HG03060 (cell line): Measurements from ENCODE around the gene BTRC.

Experiments used
- ATAC-seq: cut with Tn5 transposase; IDR thresholded peaks from one replicate; pipeline ENCODE4 v1.9.1; 2021; ENCODE audit warnings: low read depth, moderate number of reproducible peaks; ENCODE audit not compliant: unreplicated experiment

The BTRC gene

DNA sequence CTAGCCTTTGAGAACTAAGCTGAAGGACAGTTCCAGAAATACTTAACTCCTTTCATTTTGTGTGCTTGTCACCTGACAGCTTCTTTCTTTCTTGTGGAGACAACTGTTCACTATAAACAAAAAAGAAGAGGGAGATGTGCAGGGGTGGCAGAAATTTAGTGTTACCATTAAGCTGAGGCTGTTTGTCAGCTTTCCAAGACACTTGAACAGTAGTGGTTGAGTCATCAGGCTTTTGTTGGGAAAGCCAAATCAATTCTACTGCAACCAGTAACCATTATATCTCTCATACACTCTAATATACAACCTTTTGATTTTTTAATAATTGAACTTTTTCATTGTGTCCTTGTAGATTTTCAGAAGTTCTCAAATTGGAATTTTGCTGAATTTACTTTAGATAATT lies 158.8 kb downstream of the BTRC start:
- no peak for ATAC-seq

DNA sequence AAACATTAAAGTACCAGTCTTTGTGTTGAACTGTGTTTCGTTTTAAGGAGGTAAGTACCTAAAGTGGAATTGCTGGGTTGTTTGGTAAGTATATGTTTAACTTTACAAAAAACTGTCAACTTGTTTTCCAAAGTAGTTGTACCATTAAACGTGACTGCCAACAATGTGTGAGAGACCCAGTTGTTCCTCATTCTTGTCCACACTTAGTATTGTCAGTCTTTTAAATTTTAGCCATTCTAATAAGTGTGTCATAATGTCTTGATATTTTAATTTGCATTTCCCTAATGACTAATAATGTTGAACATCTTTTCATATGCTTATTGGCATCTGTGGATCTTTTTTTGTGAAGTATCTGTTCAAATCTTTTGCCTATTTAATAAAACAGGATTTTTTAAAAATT lies 159.8 kb downstream of the BTRC start:
- no peak for ATAC-seq

DNA sequence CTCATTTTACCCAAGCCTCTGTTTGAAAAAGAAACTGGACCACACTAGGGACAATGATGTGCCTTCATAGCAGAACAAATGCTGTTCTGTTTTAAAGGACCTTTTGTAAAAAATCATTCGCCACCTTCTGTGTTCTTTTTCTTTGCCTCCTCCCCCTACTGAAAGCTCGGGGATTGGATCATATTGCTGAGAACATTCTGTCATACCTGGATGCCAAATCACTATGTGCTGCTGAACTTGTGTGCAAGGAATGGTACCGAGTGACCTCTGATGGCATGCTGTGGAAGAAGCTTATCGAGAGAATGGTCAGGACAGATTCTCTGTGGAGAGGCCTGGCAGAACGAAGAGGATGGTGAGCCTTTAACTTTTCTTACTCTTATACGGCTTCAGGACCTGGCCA lies 171.9 kb downstream of the BTRC start:
- no peak for ATAC-seq

DNA sequence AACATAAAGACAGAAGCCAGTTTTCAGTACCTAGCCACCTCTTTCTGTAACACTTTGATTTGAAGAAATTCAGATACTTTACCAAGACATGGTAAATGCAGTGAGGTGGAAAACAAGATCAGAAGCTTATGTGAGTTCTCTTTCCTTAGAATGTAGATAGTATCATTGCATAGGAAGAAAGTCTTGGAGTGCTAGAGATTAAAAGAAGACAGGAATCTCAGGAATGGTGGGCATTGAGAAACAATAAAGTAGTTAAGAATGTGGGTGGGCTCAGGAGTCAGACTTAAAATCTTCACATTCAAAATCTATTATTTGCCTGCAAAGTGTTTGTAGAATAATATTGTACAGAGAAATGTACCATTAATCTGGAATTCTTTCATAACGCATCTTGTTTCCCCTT lies 175.2 kb downstream of the BTRC start:
- ATAC-seq = no peak

DNA sequence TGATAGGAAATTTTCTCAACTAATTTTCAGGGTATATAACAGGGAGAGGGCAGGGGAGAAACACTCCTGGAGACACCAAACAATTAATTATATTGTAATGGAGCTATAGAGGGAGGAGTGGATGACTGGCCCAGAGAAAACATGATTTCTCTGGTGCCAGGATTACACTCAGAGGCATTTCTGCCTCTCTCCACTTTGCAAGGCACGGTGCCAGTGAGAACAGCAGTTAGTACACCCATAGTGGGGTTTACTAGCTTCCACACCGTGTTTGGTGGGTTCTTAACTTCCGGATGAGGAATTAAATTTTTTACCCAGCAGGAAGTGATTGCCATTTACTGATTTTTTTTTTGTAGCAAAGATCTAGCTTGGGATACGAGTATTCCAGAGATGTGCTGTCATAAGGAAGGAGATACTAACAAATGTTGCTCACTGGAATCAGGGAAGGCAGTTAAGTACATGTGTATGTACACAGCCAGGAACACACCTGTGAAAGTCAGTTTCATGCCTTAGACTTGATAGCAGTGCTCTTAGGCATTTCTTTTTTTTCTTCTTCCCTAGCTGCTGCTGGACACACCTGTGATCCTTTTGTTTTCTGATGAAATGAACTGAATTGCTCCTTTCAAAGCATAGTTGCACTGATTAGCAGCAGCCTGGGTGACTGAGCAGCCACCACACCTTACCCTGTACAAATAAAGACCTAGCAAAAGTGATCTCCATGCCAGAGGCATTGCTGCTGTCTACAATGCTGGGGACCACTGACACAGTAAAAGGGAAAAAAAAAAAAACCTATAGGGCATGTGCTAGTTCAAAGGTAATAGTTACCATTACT lies 176.0 kb downstream of the BTRC start:
- ATAC-seq = no peak

DNA sequence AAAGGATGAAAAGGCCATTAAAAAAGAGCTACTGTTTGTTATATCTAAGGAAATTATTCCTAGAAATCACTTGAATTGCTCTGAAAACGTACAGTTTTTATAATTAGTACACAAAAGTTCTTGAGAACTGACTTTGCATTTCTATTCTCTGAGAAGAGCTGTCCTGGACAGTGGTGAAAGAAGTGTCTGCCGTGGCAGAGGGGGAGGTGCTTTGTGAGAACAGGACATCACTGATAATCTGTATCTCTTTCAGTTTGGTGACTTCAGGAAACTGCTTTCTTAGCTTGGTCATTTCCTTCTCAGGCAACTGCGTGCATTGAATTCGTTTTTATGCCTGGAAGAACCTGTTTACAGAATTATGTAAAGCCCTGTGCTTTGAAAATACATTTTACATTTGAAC lies 182.0 kb downstream of the BTRC start:
- ATAC-seq = no peak

DNA sequence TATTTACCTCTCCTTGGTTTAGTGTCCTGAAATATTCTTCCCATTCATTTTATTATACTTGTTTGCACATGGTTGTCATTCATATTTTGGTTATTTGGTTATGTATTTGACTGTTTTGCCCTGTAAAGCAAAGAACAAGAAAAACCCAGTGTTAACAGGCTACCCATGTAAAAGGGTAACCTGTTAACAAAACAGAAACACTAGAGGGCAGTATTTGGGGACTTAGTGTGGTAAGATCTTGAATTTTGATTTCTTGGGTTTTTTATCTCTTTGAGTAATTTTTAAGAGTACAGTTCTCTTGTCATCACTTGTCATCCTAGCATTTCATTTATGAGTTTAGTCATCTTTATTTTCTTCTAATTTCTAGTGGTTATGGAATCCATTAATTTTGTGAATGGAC lies 182.8 kb downstream of the BTRC start:
- no peak for ATAC-seq

DNA sequence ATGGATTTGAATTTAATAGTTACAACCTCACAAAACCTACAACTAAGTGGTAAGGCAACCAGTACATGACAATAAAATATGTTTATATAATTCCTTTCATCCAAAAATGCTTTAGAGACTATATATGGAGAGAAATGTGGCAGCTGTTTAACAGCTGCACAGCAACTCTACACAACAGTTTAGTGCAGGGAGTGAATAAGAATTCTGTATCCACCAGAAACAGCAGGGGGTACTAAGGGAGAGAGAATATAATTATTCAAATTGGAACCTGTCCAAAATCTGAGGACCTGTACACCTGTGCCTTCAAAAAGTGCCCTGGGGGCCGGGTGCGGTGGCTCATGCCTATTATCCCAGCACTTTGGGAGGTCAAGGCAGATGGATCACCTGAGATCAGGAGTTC lies 184.5 kb downstream of the BTRC start:
- ATAC-seq = no peak

DNA sequence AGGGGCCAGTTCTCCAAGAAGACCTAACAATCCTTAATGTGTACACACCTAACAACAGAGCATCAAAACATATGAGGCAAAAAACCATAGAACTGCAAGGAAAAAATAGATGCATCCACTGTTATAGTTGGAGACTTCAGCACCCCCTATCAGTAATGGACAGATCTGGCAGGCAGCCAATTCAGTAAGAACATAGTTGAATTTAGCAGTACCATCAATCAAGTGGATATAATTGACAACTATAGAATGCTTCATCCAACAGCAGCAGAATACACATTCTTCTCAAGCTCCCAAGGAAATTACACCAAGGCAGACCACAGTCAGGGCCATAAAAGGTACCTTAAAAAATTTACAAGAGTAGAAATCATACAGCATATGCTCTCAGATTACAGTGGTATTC lies 191.9 kb downstream of the BTRC start:
- no peak for ATAC-seq

DNA sequence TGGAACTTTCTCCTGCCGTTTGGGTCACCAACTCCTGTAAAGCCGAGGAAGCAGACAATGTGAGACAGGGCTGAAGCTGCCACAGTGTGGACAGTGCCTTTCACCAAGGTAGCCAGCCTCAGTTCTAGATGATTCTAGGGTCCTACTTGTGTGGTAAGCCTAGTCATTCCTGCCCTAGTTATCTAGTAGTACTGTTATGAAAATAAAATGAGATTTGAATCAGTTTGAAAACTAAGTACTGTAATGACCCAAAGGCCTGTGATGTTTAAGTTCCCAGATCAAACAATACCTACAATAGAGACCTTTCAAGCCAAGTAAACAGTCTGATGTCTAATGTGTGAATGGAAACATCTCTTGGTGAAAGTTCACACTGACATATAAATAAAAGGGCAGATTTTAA lies 197.0 kb downstream of the BTRC start:
- ATAC-seq = no peak

DNA sequence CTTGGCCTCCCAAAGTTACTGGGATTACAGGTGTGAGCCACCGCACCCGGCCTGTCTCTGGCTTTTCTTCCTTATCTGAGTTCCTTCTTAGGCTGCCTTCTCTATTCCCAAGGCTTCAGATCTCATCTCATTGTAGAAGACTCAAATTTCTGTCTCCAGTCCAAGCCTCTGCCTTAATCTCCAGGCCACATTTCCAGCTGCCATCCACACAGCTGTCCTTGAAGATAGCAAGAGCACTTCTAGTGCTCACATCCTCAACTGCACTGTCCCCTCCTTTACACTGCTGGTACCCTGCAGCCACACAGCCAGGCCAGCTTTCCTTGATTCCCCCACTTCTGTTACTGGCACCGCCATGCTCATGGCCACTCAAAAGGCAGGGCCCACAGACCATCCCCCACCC lies 198.5 kb downstream of the BTRC start:
- ATAC-seq = no peak

DNA sequence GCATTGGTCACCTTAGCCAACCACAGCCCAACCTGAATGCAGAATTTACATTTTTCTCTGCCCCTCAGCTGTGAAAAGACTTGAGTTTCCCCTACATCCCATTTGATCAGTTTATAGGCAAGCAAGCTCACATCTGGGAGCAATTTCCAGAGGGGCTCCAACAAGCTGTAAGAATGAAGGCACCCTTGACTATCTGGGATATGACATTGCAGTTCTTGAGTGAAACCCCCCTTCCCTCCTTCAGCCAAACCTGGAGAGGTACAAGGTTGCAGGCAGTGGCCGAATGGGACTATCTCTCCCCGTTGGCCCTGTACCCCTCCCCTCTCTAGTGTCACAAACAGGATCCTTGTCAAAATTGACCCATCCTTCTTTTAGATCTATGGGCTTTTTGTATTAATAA lies 203.6 kb downstream of the BTRC start:
- ATAC-seq = no peak

DNA sequence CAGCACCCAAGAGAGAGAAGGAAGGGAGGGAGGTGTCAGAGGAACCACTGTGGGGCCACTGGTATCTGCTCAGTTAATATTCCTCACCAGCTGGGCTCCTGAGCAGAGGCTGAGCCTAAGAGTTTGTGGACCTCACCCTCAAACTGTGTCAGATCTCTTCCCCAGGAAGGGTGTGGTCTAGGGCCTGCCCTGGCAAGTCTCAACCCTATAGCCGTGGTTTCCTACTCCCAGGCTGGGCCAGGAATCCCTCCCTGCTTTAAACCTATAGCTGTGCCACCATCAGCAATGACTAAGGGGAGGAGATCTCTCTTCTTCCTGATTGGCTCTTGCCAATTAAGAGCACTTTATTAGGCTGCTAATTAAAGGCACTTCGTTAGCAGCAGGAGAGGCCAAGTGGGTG lies 204.2 kb downstream of the BTRC start:
- no peak for ATAC-seq

DNA sequence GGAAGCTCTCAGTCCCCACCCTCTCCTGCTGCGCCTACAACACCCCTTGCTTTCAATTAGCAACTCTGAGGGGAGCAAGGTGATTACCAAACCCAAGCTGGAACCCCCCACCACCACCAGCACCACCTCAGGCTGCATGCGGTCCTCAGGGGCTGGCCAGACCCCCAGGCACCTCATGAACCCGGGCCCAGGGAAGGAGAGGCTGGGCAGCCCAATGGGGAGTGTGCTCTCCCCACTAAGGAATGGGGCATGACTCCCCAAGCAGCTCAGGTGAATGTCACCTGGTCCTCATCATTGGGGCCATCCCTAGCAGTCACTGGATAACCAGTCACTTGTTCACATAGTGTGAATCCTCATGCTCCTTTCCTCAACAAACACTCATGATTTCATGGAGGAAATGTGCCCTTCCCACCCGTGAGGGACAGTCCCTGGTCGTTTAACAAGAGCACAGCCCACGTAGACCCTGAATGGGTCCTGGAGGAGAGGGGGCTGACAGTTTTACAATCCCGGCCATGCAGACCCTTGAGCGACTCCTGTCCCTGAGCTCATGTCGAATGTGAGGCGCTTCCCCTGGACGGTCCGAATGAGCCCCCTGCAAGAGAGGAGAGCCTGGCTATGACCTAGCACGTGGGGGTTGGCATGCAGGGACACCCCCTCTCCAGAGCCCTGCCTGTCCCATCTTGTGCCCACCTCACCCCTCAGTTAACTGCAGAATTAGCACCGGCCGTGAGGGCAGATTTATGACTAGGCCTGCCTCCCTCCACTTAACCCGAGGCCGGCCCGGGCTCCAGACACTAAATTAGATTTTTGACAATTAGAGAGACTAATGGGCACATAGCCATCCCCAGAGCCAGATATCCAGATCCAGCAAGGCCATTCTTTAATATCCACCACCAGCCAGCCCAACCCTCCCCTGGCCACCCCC lies 205.0 kb downstream of the BTRC start:
- ATAC-seq = no peak

DNA sequence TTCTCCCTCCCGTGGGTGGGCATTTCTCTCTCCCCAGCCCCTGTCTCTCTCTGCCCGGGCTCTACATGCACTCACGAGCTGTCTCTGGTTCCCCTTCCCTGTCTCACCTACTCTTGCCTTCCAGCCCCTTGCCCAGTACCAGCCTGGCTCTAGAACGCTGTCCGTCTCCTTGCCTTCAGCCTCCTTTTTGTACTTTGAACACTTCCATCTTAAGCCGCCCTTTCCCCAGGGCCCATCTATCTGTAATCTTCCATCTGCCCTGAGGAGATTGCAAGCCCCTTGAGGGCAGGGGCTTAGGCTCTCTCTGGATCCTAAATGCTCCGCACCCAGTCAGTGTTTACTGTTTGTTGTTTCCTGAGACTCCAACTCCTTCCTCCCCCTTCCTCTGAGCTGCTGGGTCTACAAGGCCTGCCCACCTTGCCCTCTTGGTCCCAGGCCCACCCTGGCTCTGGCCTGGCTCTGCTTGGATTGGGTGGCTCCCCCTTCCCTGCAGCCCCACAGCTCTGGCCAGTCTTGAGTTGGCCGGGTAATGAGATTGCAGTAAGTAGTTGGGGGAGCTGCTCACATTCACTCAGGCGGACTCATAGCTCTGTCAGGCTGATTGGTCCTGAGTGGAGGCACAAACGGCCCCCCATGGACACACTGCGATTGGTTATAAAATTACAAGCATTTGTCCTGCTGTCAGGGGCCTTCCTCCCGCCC lies 205.8 kb downstream of the BTRC start:
- no peak for ATAC-seq

DNA sequence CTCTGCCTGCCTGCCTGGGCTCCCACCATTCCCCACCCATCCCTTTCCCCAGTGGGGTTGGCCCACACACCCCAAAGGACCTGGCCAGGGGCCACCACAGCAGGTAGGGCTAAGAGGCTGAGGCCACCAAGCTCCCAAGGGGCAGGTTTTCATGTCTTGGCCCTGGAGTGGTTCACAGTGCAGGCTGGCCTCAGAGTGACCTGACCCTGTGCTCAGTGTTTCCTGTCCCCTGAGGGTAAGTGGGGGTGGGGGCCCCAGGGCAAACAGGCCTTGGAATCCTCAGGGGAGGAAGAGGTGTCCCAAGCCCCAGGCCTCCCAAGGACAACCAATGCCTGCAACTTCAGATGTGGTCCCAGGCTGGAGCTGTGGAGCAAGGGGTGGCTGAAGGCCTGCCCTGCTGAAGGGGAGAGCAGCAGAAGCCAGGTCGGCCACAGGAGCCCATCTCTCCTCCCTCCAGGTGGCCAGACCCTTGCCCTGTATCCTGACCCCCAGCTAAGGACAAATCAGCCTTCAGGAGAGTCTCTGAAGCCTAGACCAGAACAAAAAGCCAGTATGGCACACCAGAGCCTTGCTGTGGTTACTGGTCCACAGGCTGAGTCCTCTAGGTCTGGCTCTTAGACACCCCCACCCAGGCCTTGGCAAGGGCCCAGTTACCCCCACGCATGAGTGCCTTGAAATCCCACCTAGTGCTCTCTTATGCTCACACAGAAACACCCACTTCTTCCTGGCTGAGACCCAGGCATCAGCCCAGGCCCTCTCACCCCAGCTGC lies 206.5 kb downstream of the BTRC start:
- no peak for ATAC-seq

DNA sequence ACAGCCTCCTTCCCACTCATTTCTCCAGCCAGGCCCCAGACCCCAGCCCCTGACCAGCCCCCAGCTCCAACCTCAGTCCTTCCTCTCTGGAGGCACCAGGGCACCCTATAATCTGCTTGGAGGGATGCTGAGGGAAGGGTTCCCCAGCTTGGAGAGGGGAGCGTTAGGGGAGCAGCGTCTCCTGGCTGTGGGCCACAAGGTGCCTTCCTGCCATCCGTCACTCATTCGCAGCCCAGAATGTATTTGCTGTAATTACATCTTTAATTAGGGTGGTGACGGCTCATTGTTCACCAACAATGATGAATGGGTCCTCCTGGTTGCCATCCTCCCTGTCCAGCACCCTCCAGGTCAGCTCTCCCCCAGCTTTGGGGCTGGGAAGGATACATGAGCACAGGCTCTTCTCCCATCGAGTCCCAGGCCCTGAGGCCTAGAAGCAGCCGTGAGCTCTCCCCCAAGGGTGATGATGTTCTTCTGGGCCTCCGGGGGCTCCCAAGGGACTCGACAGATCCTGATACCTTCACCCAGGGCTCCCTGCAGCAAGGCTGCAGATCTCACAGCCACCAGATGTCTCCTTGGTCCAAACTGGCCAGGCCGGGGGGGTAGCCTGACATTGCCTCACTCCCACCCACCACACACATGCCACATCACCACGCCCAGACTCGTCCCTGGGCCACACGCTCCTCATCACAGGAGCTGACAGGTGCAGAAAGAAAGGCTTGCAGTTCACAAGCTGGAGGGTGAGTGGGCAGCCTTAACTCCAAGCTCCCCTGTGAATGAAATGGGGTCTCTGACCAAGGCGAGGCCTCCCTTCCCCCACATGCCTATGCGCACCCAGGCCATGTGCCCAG lies 207.3 kb downstream of the BTRC start:
- no peak for ATAC-seq

DNA sequence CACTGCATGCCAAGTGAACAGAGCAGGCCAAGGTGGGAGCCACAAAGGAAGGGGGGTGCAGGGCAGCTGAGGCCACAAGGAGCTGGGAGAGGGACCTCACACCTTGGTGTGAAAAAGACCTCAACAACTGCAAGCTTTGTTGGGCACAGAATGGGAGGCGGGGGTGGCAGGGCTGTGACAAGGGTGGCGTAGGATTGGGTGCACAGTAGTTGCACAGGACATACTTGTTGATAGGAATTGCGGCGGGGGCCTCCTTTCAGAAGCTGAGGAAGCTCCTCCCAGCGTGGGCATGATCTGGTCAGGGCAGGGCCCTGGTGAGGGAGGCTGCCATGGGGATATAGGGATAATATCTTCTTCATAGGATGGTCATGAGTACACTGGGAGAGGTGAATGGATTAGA lies 208.3 kb downstream of the BTRC start:
- ATAC-seq = no peak

DNA sequence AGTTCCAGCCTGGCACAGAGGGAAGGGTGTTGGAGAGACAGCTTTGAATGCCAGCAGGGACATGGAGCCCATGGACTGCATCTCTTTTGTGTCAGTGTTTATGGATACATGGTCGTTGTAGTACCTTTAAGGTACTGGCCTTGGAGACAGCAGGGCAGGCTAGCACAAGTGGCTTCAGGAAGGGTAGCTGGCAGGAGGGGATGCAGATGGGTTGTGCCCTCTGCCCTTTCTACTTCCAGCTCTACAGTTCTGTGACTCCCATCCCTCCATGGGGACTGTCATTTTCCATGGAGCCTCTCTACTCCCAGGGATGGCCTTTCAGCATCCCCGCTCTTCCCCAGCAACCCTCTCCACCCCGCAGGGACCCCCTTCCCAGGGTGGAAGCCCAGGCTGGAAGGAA lies 209.0 kb downstream of the BTRC start:
- no peak for ATAC-seq
